Natural killer cell (primary cell): ENCODE results near the gene ANKRD60. TPM values are rescaled to one million over a fixed set of nuclear protein-coding genes. Genes with fewer than 3 reads are reported as not detected.

ENCODE experiments used
- ATAC-seq, 3 donors: fragments of 150-1000 bp in 2 of 3; fragments of 200-7000 bp in 1 of 3; cut with Tn5 transposase; 1 replicate in 1 of 3; 2 replicates in 2 of 3; pipeline ENCODE4 v1.10.0; 2021; ENCODE audit warnings: mild to moderate bottlenecking in 2 of 3, moderate library complexity in 2 of 3
- DNase-seq, 2 donors: peaks; one replicate each; pipeline versions ENCODE4 v3.0.0 to v3.0.0-alpha.2; 2013 to 2021; ENCODE audit warnings: mixed read lengths in 1 of 2
- H3K27ac ChIP-seq: one replicate; pipeline ENCODE4 v1.5.1; 2013; ENCODE audit warnings: mild to moderate bottlenecking, low read length
- H3K27me3 ChIP-seq: one replicate; pipeline ENCODE4 v1.6.1; 2013; ENCODE audit warnings: low read length; ENCODE audit not compliant: control insufficient read depth, insufficient read depth
- H3K36me3 ChIP-seq: one replicate; pipeline ENCODE4 v1.6.1; 2013; ENCODE audit warnings: low read length; ENCODE audit not compliant: control insufficient read depth, insufficient read depth
- H3K4me1 ChIP-seq: one replicate; pipeline ENCODE4 v1.6.1; 2013; ENCODE audit warnings: low read length; ENCODE audit not compliant: control insufficient read depth, insufficient read depth
- H3K4me3 ChIP-seq: one replicate; pipeline ENCODE4 v1.5.1; 2013; ENCODE audit warnings: low read length
- H3K9me3 ChIP-seq: one replicate; pipeline ENCODE4 v1.6.1; 2013; ENCODE audit warnings: low read length; ENCODE audit not compliant: control insufficient read depth, insufficient read depth
- H3K27ac Mint-ChIP-seq, 2 donors: one replicate each; pipeline ENCODE4 v1.8.0; 2022; ENCODE audit warnings: mild to moderate bottlenecking in 2 of 2, mixed read lengths in 2 of 2, moderate library complexity in 1 of 2
- H3K27me3 Mint-ChIP-seq, 2 donors: one replicate each; pipeline ENCODE4 v1.8.0; 2022; ENCODE audit warnings: low read depth in 2 of 2, mixed read lengths in 2 of 2
- H3K36me3 Mint-ChIP-seq: one replicate; pipeline ENCODE4 v1.8.0; 2022; ENCODE audit warnings: mixed read lengths
- H3K4me1 Mint-ChIP-seq, 2 donors: one replicate each; pipeline ENCODE4 v1.8.0; 2022; ENCODE audit warnings: mixed read lengths in 2 of 2
- H3K4me3 Mint-ChIP-seq: one replicate; pipeline ENCODE4 v1.8.0; 2022; ENCODE audit warnings: mild to moderate bottlenecking, moderate library complexity, mixed read lengths
- H3K9me3 Mint-ChIP-seq, 2 donors: one replicate each; pipeline ENCODE4 v1.8.0; 2022; ENCODE audit warnings: mixed read lengths in 2 of 2
- WGBS: methylation state at CpG from one replicate; pipeline ENCODE4 v1.1.7; 2013; ENCODE audit warnings: missing lambda C conversion rate; ENCODE audit not compliant: insufficient coverage; 5-methylcytosine and 5-hydroxymethylcytosine counted together
- intact Hi-C: fragments of 100-400 bp; cut with micrococcal nuclease; formaldehyde crosslinking; loops from one replicate; pipeline ENCODE4 v1.14.2; 2022
- total RNA-seq, 4 donors: library from RNA; stranded (reverse); fragments of 120-200 nt in 1 of 4; gene quantifications; one replicate each; pipeline versions ENCODE4 v1.2.3 to v1.2.4, GENCODE V29; 2013 to 2022
- TF ChIP-seq, protein P1 (sequence below): fragments of 200-600 bp; IDR thresholded peaks from one replicate; pipeline ENCODE4 v1.8.0; 2022; ENCODE audit warnings: antibody characterized with exemption

The ANKRD60 gene
- total RNA-seq, 3 donors from 2014 or later (not counting 1 experiment from before 2014, with no cell fraction given), result not detected

DNA sequence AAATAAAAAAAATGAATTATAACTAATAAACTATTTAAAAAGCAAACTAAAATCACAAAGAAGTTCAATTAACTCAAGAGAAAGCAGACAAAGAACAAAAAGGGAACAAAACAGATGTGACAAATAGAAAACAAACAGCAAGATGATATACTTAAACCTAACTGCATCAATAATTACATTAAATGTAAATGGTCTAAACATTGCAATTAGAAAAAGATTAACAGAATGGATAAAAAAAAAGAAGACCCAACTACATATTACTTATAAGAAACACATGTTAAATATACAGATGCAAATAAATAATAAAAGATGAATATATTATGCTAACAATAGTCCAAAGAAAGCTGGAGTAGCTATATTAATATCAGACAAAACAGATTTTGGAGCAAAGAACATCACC is 45.9 kb upstream of the ANKRD60 start:
- no peak for ATAC-seq
- H3K4me1 ChIP-seq, result no peaks in the 10 kb centered on the region
- Mint-ChIP-seq H3K36me3 (peaks cover 7% of the 10 kb centered on the region), H3K9me3 (peaks cover 0 to 5% of the 10 kb centered on the region in 2 donors), H3K27ac (no peak overlapping the region), H3K4me3 (no peak overlapping the region), H3K4me1 (peaks cover 5 to 6% of the 10 kb centered on the region in 2 donors), H3K27me3 (no peaks in the 10 kb centered on the region)
- intact Hi-C loops, result no loop called here
- H3K4me3 ChIP-seq, result no peak overlapping the region
- peaks cover 12% of the 10 kb centered on the region for H3K36me3 ChIP-seq
- no peak for DNase-seq
- TF ChIP-seq, protein P1, sequence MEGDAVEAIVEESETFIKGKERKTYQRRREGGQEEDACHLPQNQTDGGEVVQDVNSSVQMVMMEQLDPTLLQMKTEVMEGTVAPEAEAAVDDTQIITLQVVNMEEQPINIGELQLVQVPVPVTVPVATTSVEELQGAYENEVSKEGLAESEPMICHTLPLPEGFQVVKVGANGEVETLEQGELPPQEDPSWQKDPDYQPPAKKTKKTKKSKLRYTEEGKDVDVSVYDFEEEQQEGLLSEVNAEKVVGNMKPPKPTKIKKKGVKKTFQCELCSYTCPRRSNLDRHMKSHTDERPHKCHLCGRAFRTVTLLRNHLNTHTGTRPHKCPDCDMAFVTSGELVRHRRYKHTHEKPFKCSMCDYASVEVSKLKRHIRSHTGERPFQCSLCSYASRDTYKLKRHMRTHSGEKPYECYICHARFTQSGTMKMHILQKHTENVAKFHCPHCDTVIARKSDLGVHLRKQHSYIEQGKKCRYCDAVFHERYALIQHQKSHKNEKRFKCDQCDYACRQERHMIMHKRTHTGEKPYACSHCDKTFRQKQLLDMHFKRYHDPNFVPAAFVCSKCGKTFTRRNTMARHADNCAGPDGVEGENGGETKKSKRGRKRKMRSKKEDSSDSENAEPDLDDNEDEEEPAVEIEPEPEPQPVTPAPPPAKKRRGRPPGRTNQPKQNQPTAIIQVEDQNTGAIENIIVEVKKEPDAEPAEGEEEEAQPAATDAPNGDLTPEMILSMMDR, result no peak
- H3K9me3 ChIP-seq, result no peaks in the 10 kb centered on the region
- no peak overlapping the region for H3K27ac ChIP-seq
- no peaks in the 10 kb centered on the region for H3K27me3 ChIP-seq

DNA sequence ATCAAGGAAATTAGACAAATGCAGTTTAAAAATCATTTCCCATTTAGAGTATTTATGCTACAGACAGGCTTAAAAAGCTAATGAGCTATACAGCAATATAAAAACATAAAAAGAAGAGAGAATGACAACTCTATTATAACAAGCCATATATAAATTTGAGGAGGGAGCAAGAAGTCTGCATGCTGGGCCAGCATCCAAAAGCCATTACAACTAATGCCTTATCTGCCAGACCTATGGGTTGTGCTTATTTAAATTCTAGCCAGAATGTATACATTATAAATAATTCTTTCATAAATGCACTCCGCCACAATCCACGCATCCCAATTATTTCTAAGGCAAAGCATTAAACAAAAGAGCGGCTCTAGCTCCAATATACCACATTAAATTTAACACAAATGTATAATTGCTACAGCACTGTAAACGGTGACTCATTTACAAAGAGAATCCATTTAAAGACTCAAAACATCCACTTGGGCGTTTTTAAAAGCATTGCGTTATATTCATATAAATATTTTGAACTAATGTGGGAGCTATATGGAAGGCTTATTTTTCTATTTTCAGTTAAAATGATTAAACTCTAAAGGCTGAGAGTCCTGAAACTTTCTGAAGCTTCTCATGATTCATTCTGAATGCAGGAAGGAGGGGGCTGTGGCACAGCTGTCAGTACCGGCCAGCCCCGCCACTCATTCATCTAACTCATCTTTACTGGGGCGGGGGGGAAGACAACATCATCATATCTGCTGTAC is 43.3 kb upstream of the ANKRD60 start:
- Histone ChIP-seq H3K4me1 (no peaks in the 10 kb centered on the region), H3K27ac (no peak overlapping the region), H3K4me3 (no peak overlapping the region), H3K9me3 (no peaks in the 10 kb centered on the region), H3K27me3 (no peaks in the 10 kb centered on the region), H3K36me3 (peaks cover 24% of the 10 kb centered on the region)
- intact Hi-C loops, result no loop called here
- ATAC-seq (no peak), DNase-seq (no peak)
- H3K9me3 Mint-ChIP-seq, result peaks cover 0 to 5% of the 10 kb centered on the region in 2 donors
- no peak overlapping the region for H3K27ac Mint-ChIP-seq
- H3K36me3 Mint-ChIP-seq, result peaks cover 16% of the 10 kb centered on the region
- no peak overlapping the region for H3K4me3 Mint-ChIP-seq
- TF ChIP-seq, protein P1, result no peak
- no peaks in the 10 kb centered on the region for H3K27me3 Mint-ChIP-seq
- peaks cover 21 to 22% of the 10 kb centered on the region in 2 donors for H3K4me1 Mint-ChIP-seq
- WGBS, result 88% methylated on average over 6 of the region's 9 CpGs

DNA sequence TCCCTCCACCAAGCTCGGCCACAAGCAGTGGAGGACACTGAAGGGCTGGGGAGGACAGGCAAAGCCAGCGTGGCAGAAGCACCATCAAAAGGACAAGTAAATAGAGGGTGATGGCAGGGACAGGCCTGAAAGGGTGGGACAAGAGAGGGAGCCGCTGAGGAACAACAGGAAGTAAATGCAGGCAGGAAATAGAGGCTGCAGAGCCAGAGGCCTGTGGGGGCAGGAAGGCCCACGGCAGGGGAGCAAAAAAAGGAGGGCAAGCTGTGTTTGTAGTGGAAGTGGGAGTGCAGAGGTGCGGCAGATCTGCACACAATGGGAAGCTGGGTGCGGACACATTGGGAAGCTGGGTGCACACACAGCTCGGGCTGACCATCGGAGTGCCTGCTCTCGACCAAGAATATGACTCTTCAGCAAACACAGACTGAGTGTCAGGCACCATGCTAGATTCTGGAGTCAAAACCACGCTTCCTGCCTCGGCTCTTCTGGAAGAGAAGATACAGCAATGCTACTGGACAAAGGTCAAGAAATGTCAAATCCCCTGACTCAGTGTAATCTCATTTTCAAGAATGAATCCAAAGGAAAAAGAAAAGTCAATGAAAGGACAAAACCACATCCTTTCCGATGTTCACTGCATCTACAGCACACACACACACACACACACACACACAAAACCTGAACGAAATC is 40.6 kb upstream of the ANKRD60 start:
- Mint-ChIP-seq H3K4me3 (no peak overlapping the region), H3K36me3 (peaks cover 16% of the 10 kb centered on the region), H3K27me3 (no peaks in the 10 kb centered on the region), H3K27ac (peak overlapping the region in 1 of 2 donors; percentile 67), H3K4me1 (peaks cover 16 to 22% of the 10 kb centered on the region in 2 donors), H3K9me3 (no peaks in the 10 kb centered on the region)
- no peaks in the 10 kb centered on the region for H3K9me3 ChIP-seq
- H3K27me3 ChIP-seq, result no peaks in the 10 kb centered on the region
- ATAC-seq (no peak), DNase-seq (no peak)
- H3K4me3 ChIP-seq, result no peak overlapping the region
- H3K27ac ChIP-seq, result no peak overlapping the region
- no peaks in the 10 kb centered on the region for H3K4me1 ChIP-seq
- intact Hi-C loops, result no loop called here
- TF ChIP-seq, protein P1, result no peak
- WGBS, result 75% methylated on average over 11 of the region's 13 CpGs
- peaks cover 30% of the 10 kb centered on the region for H3K36me3 ChIP-seq
